K562 (cell line): ENCODE results near the gene CNGB1. TPM values are rescaled to one million over a fixed set of nuclear protein-coding genes. Genes with fewer than 3 reads are reported as not detected.

ENCODE experiments used
- CXXC5 ChIP-seq: fragments of 250-450 bp; sonication (Bioruptor Pico); IDR thresholded peaks from 2 replicates; pipeline ENCODE4 v1.8.0; 2022; ENCODE audit warnings: inconsistent platforms, mild to moderate bottlenecking, moderate library complexity
- DIDO1 ChIP-seq: fragments of 450-650 bp; IDR thresholded peaks from 2 replicates; pipeline ENCODE4 v1.6.1; 2016; ENCODE audit warnings: low read depth, missing biosample characterization, missing genetic modification characterization
- DPF2 ChIP-seq: fragments of 450-650 bp; IDR thresholded peaks from 2 replicates; pipeline ENCODE4 v1.6.1; 2016
- EP300 ChIP-seq: IDR thresholded peaks from 2 replicates; pipeline ENCODE4 v1.6.1; 2012; ENCODE audit warnings: low read length, improper control_type of control experiment
- GATA2 ChIP-seq: sonication (generic); formaldehyde crosslinking; IDR thresholded peaks from 2 replicates; pipeline ENCODE4 v1.4.0; 2020; ENCODE audit warnings: mild to moderate bottlenecking, missing genetic modification reagents
- KDM1A ChIP-seq, 2 experiments: fragments of 450-650 bp; IDR thresholded peaks; 2 replicates each; pipeline ENCODE4 v1.6.1; 2016; ENCODE audit warnings: mild to moderate bottlenecking in 2 of 2
- MNT ChIP-seq, 2 experiments: fragments of 450-650 bp; conservative IDR thresholded peaks; 2 replicates each; pipeline ENCODE4 v1.6.1; 2017; ENCODE audit warnings: mild to moderate bottlenecking in 2 of 2, moderate library complexity in 2 of 2
- NCOR1 ChIP-seq: fragments of 450-650 bp; IDR thresholded peaks from 2 replicates; pipeline ENCODE4 v1.6.1; 2016; ENCODE audit warnings: mild to moderate bottlenecking, moderate library complexity
- RAD21 ChIP-seq, 2 experiments: fragments of 250-450 bp in 1 of 2; fragments of 450-650 bp in 1 of 2; sonication (Bioruptor Pico) in 1 of 2; formaldehyde crosslinking in 1 of 2; IDR thresholded peaks in 1 of 2; conservative IDR thresholded peaks in 1 of 2; 2 replicates each; pipeline versions ENCODE4 v1.4.0 to v1.8.0; 2020 to 2022; ENCODE audit warnings: mild to moderate bottlenecking in 2 of 2, moderate library complexity in 1 of 2
- REST ChIP-seq, 2 experiments: fragments of 450-650 bp; formaldehyde crosslinking in 1 of 2; IDR thresholded peaks; 2 replicates each; pipeline versions ENCODE4 v1.4.0 to v1.6.1; 2014 to 2020; ENCODE audit warnings: mild to moderate bottlenecking in 2 of 2, borderline replicate concordance in 1 of 2, low read depth in 1 of 2
- SMAD4 ChIP-seq: fragments of 250-450 bp; sonication (Bioruptor Pico); conservative IDR thresholded peaks from 2 replicates; pipeline ENCODE4 v1.8.0; 2021; ENCODE audit warnings: inconsistent platforms, mild to moderate bottlenecking, moderate library complexity
- SMARCA4 ChIP-seq: fragments of 450-650 bp; IDR thresholded peaks from 2 replicates; pipeline ENCODE4 v1.6.1; 2016
- TEAD1 ChIP-seq, 2 experiments: fragments of 450-650 bp in 1 of 2; sonication (generic) in 1 of 2; formaldehyde crosslinking; IDR thresholded peaks; 2 replicates each; pipeline versions ENCODE4 v1.4.0 to v1.8.0; 2020 to 2022; ENCODE audit warnings: mild to moderate bottlenecking in 2 of 2, missing genetic modification reagents in 1 of 2
- ZHX1 ChIP-seq: fragments of 150-350 bp; conservative IDR thresholded peaks from 2 replicates; pipeline ENCODE4 v1.6.1; 2014; ENCODE audit warnings: low read length
- ZNF232 ChIP-seq: sonication (generic); formaldehyde crosslinking; IDR thresholded peaks from 2 replicates; pipeline ENCODE4 v1.8.0; 2022; ENCODE audit warnings: mild to moderate bottlenecking, missing genetic modification reagents
- polyA plus RNA-seq, 8 experiments: library from polyadenylated mRNA; depleted of rRNA in 4 of 8; stranded (reverse) in 5 of 8; unstranded in 3 of 8; fragments of >200 nt; fragmentation: Nextera tagmentation in 2 of 8; fragmentation: Illumina TruSeq in 1 of 8; extraction: Ambion mirVana in 2 of 8; extraction: Trizol in 1 of 8; gene quantifications; 2 replicates each; pipeline versions ENCODE4 v1.2.1 to v1.2.3, GENCODE V29; 2011 to 2014; ENCODE audit warnings: inconsistent platforms in 1 of 8, missing spikeins in 1 of 8
- total RNA-seq, 7 experiments: library from RNA; depleted of rRNA in 6 of 7; stranded (reverse); fragments of >200 nt in 6 of 7; fragmentation: Illumina TruSeq in 2 of 7; extraction: Trizol in 2 of 7; gene quantifications; 2 replicates each; pipeline versions ENCODE4 v1.2.1 to v1.2.3, GENCODE V29; 2011 to 2021; ENCODE audit warnings: low replicate concordance in 1 of 7

Gene CNGB1
- total and polyA plus RNA-seq, 9 of the 15 experiments (the other 6 are each of a cell fraction or from before 2014, with no cell fraction given) = not detected

- peak; percentile 19 to 55; a peak in 2 of 4 replicates for TF ChIP-seq RAD21 (CRISPR knock-in tag; conservative IDR thresholded peaks at IDR 0.05 in 1 of 2, IDR thresholded peaks at IDR 0.05 in 1 of 2)
- peak; percentile 78 for TF ChIP-seq GATA2 (CRISPR knock-in tag)
- peak in 1 of 2 experiments; percentile 26; a peak in 1 of 4 replicates for TF ChIP-seq TEAD1 (CRISPR knock-in tag; IDR thresholded peaks at IDR 0.05)
- TF ChIP-seq SMARCA4 = 0 out of 2 replicates have a peak, but pooled peaks have one; percentile 18
- TF ChIP-seq EP300 = peak; percentile 30
- 0 out of 4 replicates have a peak, but pooled peaks of 1 of the 2 experiments have one; percentile 28 for TF ChIP-seq KDM1A (IDR thresholded peaks at IDR 0.05)
- TF ChIP-seq CXXC5 (CRISPR knock-in tag) = peak; percentile 54
- no peak for TF ChIP-seq ZHX1
- peak; percentile 40; the same call in 1 of the 2 replicates for TF ChIP-seq REST (IDR thresholded peaks at IDR 0.05; ENCODE audit: borderline replicate concordance)
- no peak for TF ChIP-seq REST (CRISPR knock-in tag; IDR thresholded peaks at IDR 0.05; ENCODE audit: low read depth)
- TF ChIP-seq SMAD4 = peak; percentile 75
- TF ChIP-seq NCOR1 = peak; percentile 54; the same call in 1 of the 2 replicates
- no peak for TF ChIP-seq DIDO1
- TF ChIP-seq DPF2 = peak; percentile 59; the same call in 1 of the 2 replicates
- TF ChIP-seq ZNF232 (CRISPR knock-in tag) = no peak
- peak in 1 of 2 experiments; percentile 31; a peak in 1 of 4 replicates for TF ChIP-seq MNT (conservative IDR thresholded peaks at IDR 0.05)
Measured at GRCh38 chr16:57859331-57859730, 111.6 kb downstream of the CNGB1 start (continued).
